Activated T-cell treated with anti-CD3 and anti-CD28 coated beads, Interleukin-2, amount 50 U/mL, for 4 hours (primary cell): ENCODE measurements around the gene CD300A. TPM values are rescaled to one million over a fixed set of nuclear protein-coding genes. Genes with fewer than 3 reads are reported as not detected.

Experiments used
- ATAC-seq, 2 donors: fragments of 200-7000 bp; cut with Tn5 transposase; one replicate each; pipeline ENCODE4 v1.10.0; 2021
- DNase-seq: peaks from one replicate; pipeline ENCODE4 v3.0.0-alpha.2; 2020
- H3K27me3 Mint-ChIP-seq: one replicate; pipeline ENCODE4 v1.8.0; 2021; ENCODE audit warnings: low read depth, mixed read lengths
- H3K36me3 Mint-ChIP-seq: one replicate; pipeline ENCODE4 v1.8.0; 2022; ENCODE audit warnings: mixed read lengths; ENCODE audit not compliant: insufficient read depth
- H3K4me1 Mint-ChIP-seq: one replicate; pipeline ENCODE4 v1.8.0; 2021; ENCODE audit warnings: low read depth, mixed read lengths
- H3K4me3 Mint-ChIP-seq: one replicate; pipeline ENCODE4 v1.8.0; 2021; ENCODE audit warnings: mild to moderate bottlenecking, moderate library complexity, mixed read lengths
- H3K9me3 Mint-ChIP-seq: one replicate; pipeline ENCODE4 v1.8.0; 2021; ENCODE audit warnings: mixed read lengths
- total RNA-seq, 3 donors: library from RNA; stranded (reverse); gene quantifications; one replicate each; pipeline ENCODE4 v1.2.1, GENCODE V29; 2021

The CD300A gene
- total RNA-seq, 3 donors from 2014 or later, result 1.3 to 2.6 (median 2.1) TPM

- Mint-ChIP-seq H3K4me1 (peaks cover 27% of the 10 kb centered on the region), H3K4me3 (no peak overlapping the region), H3K9me3 (no peaks in the 10 kb centered on the region), H3K27me3 (no peaks in the 10 kb centered on the region), H3K36me3 (no peaks in the 10 kb centered on the region)
- ATAC-seq (no peak), DNase-seq (no peak)
Observed at GRCh38 chr17:74455821-74456220, 10.6 kb upstream of the CD300A start.

DNA sequence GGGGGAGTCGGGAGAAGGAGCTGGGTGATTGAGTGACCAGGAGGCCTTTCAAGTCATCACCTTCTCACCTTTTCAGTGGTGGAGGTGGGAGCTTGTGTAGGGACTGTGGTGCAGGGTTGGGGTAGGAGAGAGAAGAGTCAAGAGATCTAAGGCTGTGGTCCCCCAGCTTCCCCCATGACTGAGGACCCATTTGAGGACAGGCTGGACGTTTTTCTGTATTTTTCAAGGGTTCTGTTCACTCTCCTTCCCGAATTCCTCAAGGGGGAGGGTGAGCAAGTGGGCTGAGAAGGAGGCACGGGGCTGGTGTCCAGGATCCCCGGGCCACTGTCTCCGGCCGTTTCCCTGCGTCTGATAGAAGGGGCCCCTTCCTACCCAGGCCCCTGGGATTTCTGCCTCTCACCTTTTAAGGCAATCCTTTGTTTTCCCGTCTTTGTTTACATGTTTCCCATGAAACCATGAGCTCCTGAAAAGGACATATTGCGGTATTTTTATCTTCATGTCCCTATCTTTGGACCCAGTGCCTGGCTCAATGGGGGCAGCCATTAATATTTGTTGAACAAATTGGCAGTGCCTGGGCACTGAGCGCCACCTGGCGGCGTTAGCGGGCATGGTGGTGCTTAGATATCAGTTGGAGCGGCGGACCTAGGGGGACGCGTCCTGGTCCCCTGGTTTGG lies 9.2 kb upstream of the CD300A start:
- Mint-ChIP-seq H3K4me1 (peaks cover 33% of the 10 kb centered on the region), H3K4me3 (no peak overlapping the region)

DNA sequence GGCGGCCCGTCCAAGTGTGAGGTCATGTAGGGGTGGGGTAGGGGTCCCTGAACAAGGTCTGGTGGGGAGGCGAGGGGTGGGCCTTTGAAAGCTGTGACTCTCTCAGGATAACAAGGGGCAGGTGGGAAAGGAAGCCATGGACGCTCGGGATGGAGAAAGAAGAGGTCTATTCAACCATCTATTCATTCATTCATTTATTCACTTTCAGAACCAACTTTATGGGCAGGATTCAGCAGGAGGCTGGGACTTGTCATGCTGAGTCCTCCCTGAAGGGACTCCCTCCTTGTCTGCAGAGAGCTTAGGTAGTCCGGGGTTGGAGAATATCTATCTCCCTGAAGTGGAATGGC lies 8.6 kb upstream of the CD300A start:
- H3K4me1 Mint-ChIP-seq, result peaks cover 33% of the 10 kb centered on the region
- ATAC-seq (no peak), DNase-seq (no peak)
- H3K27me3 Mint-ChIP-seq, result no peaks in the 10 kb centered on the region
- H3K9me3 Mint-ChIP-seq, result no peaks in the 10 kb centered on the region
- H3K4me3 Mint-ChIP-seq, result no peak overlapping the region
- no peaks in the 10 kb centered on the region for H3K36me3 Mint-ChIP-seq

More for the DNA sequence above, 9.2 kb upstream of the CD300A start:
- DNase-seq (peak; percentile 72), ATAC-seq (peak; percentile 49 to 51)
- H3K9me3 Mint-ChIP-seq, result no peaks in the 10 kb centered on the region
- H3K27me3 Mint-ChIP-seq, result no peaks in the 10 kb centered on the region
- no peaks in the 10 kb centered on the region for H3K36me3 Mint-ChIP-seq

DNA sequence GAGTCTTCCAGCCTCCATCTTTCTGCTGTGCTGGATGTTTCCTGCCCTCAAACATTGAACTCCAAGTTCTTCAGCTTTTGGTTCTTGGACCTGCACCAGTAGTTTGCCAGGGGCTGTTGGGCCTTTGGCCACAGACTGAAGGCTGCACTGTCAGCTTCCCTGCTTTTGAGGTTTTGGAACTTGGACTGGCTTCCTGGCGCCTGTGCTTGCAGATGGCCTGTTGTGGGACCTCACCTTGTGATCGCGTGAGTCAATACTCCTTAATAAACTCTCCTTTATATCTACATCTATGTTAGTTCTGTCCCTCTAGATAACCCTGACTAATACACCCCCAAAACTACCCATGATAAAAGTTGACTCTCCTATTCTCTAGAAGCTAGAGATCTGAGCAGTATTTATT lies 7.6 kb upstream of the CD300A start:
- no peaks in the 10 kb centered on the region for H3K36me3 Mint-ChIP-seq
- H3K4me1 Mint-ChIP-seq, result peaks cover 40% of the 10 kb centered on the region
- H3K9me3 Mint-ChIP-seq, result no peaks in the 10 kb centered on the region
- ATAC-seq, result no peak
- H3K4me3 Mint-ChIP-seq, result no peak overlapping the region
- H3K27me3 Mint-ChIP-seq, result no peaks in the 10 kb centered on the region
- no peak for DNase-seq

DNA sequence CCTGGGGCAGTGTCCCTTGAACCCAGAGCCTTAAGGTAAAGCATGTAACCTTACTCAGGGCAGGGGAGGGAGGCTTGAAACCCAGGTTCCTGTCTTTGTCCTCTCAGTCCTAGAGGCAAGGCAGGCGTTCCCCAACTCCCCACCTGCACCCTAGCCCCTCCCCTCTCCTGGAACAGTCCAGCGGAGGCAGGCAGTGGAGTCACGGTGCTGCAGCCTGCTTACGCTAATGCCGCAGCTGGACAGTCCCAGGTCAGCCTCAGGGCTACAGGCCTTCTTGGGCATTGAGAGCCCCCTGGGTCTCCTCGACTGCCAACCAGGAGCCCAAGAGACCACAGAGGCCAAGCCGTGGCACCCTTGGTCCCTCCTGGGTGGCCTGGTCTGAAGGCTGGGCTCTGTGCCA lies 6.8 kb upstream of the CD300A start:
- no peaks in the 10 kb centered on the region for H3K9me3 Mint-ChIP-seq
- H3K36me3 Mint-ChIP-seq, result no peaks in the 10 kb centered on the region
- H3K27me3 Mint-ChIP-seq, result no peaks in the 10 kb centered on the region
- peaks cover 40% of the 10 kb centered on the region for H3K4me1 Mint-ChIP-seq
- H3K4me3 Mint-ChIP-seq, result no peak overlapping the region
- no peak for ATAC-seq
- DNase-seq, result no peak

GRCh38 chr17:74460241-74460640 lies 6.2 kb upstream of the CD300A start:
- no peak for DNase-seq
- no peaks in the 10 kb centered on the region for H3K36me3 Mint-ChIP-seq
- no peaks in the 10 kb centered on the region for H3K9me3 Mint-ChIP-seq
- H3K4me1 Mint-ChIP-seq, result peaks cover 40% of the 10 kb centered on the region
- no peak overlapping the region for H3K4me3 Mint-ChIP-seq
- no peaks in the 10 kb centered on the region for H3K27me3 Mint-ChIP-seq
- no peak for ATAC-seq

- no peaks in the 10 kb centered on the region for H3K9me3 Mint-ChIP-seq
- H3K4me1 Mint-ChIP-seq, result peaks cover 40% of the 10 kb centered on the region
- H3K27me3 Mint-ChIP-seq, result no peaks in the 10 kb centered on the region
- H3K36me3 Mint-ChIP-seq, result no peaks in the 10 kb centered on the region
- no peak overlapping the region for H3K4me3 Mint-ChIP-seq
- DNase-seq (no peak), ATAC-seq (no peak)
Observed at GRCh38 chr17:74460996-74461395, 5.4 kb upstream of the CD300A start.

- H3K4me3 Mint-ChIP-seq, result no peak overlapping the region
- H3K36me3 Mint-ChIP-seq, result no peaks in the 10 kb centered on the region
- H3K27me3 Mint-ChIP-seq, result no peaks in the 10 kb centered on the region
- H3K9me3 Mint-ChIP-seq, result no peaks in the 10 kb centered on the region
- H3K4me1 Mint-ChIP-seq, result peaks cover 40% of the 10 kb centered on the region
- ATAC-seq (no peak), DNase-seq (no peak)
Observed at GRCh38 chr17:74461611-74462010, 4.8 kb upstream of the CD300A start.

DNA sequence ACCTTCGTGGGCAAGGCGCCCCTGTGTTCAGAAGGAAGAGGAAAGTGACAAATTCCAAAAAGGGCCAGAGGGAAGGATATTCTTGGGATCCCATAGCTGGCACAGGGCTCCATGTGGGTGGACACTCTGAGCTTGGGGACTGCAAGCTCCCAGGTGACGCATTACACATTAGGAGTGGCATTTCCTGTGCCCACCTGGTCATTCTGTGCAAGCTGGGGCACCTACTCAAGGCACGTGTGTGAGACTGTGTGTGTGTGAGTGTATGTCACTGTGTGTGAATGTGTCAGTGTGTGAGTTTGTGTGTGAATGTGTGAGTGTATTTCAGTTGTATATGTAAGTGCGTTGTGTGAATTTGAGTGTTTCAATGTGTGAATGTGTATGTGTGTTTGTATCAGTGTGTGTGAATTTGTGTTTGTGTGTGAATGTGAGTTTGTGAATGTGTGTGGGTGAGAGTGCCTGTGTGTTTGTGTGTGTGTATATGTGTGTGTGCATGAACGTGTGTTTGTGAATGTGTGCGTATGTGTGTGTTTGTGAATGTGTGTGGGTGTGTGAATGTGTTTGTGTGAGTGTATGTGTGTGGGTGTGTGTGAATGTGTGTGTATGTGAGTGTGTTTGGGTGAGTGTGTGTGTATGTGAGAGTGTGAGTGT lies 1.6 kb upstream of the CD300A start:
- Mint-ChIP-seq H3K27me3 (no peaks in the 10 kb centered on the region), H3K36me3 (no peaks in the 10 kb centered on the region), H3K4me3 (no peak overlapping the region), H3K4me1 (peaks cover 45% of the 10 kb centered on the region), H3K9me3 (no peaks in the 10 kb centered on the region)
- DNase-seq (no peak), ATAC-seq (no peak)

DNA sequence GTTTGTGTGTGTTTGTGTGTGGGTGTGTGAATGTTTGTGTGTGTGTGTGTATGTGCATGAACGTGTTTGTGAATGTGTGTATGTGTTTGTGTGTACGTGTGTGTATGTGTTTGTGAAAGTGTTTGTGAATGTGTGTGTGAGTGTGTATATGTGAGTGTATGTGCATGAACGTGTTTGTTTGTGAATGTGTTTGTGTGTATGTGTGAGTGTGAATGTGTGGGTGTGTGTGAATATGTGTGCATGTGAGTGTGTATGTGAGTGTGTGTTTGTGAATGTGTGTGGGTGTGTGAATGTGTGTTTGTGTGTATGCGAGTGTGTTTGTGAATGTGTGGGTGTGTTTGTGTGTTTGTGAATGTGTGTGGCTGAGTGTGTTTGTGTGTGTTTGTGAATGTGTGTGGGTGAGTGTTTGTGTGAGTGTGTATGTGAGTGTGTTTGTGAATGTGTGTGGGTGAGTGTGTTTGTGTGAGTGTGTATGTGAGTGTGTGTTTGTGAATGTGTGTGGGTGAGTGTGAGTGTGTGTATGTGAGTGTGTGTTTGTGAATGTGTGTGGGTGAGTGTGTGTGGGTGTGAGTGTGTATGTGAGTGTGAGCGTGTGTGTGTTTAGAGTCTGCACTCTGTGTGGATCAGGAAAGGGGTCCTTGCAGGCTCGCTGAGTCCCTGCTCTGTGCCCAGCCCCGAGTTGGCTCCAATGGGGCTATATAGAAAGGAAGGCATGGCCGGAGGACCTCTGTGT lies 890 bp upstream of the CD300A start:
- DNase-seq (no peak), ATAC-seq (no peak)
- no peaks in the 10 kb centered on the region for H3K27me3 Mint-ChIP-seq
- no peaks in the 10 kb centered on the region for H3K9me3 Mint-ChIP-seq
- H3K4me1 Mint-ChIP-seq, result peaks cover 47% of the 10 kb centered on the region
- peaks cover 5% of the 10 kb centered on the region for H3K36me3 Mint-ChIP-seq
- no peak overlapping the region for H3K4me3 Mint-ChIP-seq

GRCh38 chr17:74466828-74467184 lies 372 bp downstream of the CD300A start:
- DNase-seq, result no peak

DNA sequence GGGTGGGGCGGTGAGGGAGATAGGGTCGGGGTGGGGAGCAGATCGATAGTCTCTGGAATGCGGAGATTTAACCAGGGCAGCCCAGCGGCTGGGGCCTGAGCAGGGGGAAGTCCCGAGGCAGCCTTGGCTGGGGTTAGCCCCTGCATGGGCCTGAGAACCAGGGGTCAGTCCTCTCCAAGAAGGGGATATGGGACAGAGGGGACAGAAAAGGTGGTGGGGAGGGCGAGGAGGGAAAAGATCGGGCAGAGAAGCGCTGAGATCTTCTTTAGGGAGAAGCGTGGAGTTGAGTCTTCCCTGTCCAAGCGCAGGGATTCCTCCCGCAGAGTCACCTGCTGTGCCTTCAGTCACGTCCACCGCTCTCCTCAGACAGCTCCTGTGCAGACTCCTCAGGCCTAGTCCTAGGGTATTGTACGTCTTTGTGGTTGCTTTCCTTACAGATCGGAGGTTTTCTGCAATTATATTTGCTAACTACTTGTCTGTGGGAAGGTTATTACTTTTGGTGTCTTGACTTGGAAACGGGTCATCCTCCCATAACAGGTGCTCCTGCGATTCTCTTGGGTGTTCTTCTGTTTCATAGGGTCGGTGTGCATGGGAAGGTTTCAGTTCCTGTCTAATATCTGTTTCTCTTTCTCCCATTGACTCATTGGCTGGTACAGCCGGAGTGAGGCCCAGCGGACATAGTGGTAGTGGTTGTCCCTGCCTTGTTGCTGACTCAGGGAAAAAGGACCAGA lies 952 bp downstream of the CD300A start:
- Mint-ChIP-seq H3K4me1 (peaks cover 49% of the 10 kb centered on the region), H3K36me3 (peaks cover 11% of the 10 kb centered on the region), H3K27me3 (no peaks in the 10 kb centered on the region), H3K9me3 (no peaks in the 10 kb centered on the region), H3K4me3 (no peak overlapping the region)
- peak; percentile 15 to 23 for ATAC-seq
- DNase-seq, result no peak

More at GRCh38 chr17:74466828-74467184, 372 bp downstream of the CD300A start:
- H3K4me3 Mint-ChIP-seq, result no peak overlapping the region
- H3K9me3 Mint-ChIP-seq, result no peaks in the 10 kb centered on the region
- peaks cover 47% of the 10 kb centered on the region for H3K4me1 Mint-ChIP-seq
- peak; percentile 19 to 28 for ATAC-seq
- H3K27me3 Mint-ChIP-seq, result no peaks in the 10 kb centered on the region
- H3K36me3 Mint-ChIP-seq, result peaks cover 11% of the 10 kb centered on the region

DNA sequence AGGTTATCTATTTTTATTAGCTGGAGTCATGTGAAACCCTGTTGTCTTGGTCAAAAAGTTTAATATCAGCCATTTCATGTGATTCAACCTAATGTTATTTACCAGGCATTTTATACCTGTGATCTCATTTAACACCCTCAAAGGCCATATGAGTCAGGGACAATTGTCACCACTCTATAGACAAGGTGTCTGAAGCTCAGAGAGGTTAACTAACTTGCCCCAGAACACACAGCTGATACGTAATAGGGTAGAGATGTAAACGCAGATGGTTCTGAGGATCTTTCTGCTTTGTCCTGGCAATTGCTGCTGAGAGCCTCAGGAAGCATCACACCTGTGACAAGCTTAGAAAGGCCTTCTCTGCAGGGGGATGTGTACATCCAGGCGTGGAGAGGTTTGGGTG lies 4.9 kb downstream of the CD300A start:
- peaks cover 57% of the 10 kb centered on the region for H3K4me1 Mint-ChIP-seq
- H3K27me3 Mint-ChIP-seq, result no peaks in the 10 kb centered on the region
- DNase-seq (no peak), ATAC-seq (no peak)
- H3K4me3 Mint-ChIP-seq, result no peak overlapping the region
- peaks cover 26% of the 10 kb centered on the region for H3K36me3 Mint-ChIP-seq
- peaks cover 7% of the 10 kb centered on the region for H3K9me3 Mint-ChIP-seq

GRCh38 chr17:74472890-74473289 lies 6.5 kb downstream of the CD300A start:
- H3K4me1 Mint-ChIP-seq, result peaks cover 59% of the 10 kb centered on the region

More at GRCh38 chr17:74472890-74473289, 6.5 kb downstream of the CD300A start:
- peaks cover 10% of the 10 kb centered on the region for H3K9me3 Mint-ChIP-seq
- H3K36me3 Mint-ChIP-seq, result peaks cover 30% of the 10 kb centered on the region
- H3K27me3 Mint-ChIP-seq, result no peaks in the 10 kb centered on the region
- DNase-seq, result no peak
- ATAC-seq, result no peak
- H3K4me3 Mint-ChIP-seq, result no peak overlapping the region
